ENCODE results near the gene ZNF668.

GRCh38 chr16:31083556-31083955 lies 9.5 kb upstream of the ZNF668 start:
- TF ChIP-seq CTCF (IDR thresholded peaks at IDR 0.05; ENCODE audit: poor library complexity) = no peak
- no peak for TF ChIP-seq EZH2phosphoT487 (IDR thresholded peaks at IDR 0.05; ENCODE audit: low read depth, severe bottlenecking, unreplicated experiment)
- no peak for TF ChIP-seq EZH2 (IDR thresholded peaks at IDR 0.05; ENCODE audit: borderline replicate concordance)
